ENCODE results near the gene MYMK.

The MYMK gene

GRCh38 chr9:133496861-133497842 lies 27.6 kb downstream of the MYMK start:
- no peak for DNase-seq

- DNase-seq = no peak
These were observed 29.1 kb downstream of the MYMK start for GRCh38 chr9:133495327-133496293.

DNA sequence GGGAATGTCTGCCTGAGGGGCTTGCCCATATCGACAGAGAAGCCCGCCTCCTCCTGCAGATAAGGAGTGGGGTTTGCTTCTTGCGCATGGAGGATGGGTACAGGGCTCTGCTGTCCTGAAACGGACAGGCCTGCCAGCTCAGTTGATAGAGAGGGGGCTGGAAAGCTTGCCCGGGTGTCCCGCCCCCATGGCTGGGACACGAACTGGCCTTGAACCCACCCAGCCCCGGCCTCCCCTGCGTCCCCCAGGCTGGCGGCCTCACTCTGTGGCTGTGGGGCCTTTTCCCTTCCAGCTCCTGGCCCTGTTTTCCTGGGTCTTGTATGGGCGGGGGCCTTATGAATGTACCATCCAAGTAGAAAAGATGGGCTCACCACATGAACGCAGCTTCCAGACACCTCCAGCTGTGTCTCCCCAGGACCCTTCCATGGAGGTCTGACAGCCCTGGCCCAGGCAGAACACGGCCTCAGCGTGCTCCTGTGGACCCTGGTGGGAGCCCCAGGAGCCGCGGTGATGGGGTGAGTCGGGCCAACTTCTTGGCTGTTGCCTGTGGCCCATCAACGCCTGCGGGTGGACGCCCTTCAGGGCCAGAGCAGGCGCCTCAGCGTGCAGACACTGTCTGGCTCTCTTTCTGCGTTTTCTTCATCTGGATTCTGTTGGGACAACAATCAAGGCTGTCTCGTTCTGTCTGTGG lies 30.0 kb downstream of the MYMK start:
- no peak for DNase-seq

DNA sequence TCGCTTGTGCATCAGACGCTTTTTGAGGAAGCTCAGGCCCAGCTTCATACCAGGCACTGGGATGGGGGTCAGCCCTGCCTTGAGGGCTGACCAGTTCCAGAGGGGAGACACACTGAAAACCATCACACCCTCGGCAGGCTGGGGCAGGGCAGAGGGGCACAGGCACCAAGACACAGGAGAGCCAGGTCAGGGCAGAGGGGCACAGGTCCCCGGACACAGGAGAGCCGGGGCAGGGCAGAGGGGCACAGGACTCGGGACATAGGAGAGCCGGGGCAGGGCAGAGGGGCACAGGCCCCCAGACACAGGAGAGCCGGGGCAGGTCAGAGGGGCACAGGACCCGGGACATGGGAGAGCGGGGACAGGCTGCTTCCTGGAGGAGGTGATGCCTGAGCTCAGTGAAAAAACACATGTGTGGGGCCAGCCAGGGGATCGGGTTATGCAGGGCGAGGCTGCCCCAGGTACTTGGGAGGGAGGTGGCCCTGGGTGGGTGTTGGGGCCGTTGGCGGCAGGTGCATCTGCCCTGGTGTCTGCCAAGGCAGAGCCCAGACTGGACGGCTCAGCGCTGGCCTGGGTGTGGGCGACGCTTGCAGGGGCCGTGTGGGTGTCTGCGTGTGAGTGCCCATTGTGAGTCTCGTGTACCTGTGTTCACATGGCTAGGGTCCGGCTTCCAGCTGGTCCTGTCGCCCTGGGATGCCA lies 30.8 kb downstream of the MYMK start:
- DNase-seq = no peak

- DNase-seq = no peak
These were observed 31.3 kb downstream of the MYMK start for GRCh38 chr9:133493428-133493827.

GRCh38 chr9:133492061-133493021 lies 32.4 kb downstream of the MYMK start:
- no peak for DNase-seq

DNA sequence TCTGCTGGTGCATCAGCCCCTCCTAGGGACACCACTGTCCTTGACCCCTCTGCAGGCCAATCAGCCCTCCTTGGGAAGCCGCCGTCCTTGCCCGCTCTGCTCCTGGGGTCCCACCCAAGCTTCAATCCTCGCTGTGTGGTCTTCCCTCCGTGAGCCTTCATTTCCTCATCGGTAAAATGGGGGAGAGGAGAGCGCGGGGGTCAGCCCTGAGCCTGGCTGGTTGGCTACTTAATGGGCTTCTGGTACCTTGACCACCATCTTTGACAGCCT lies 33.2 kb downstream of the MYMK start:
- DNase-seq = no peak

DNA sequence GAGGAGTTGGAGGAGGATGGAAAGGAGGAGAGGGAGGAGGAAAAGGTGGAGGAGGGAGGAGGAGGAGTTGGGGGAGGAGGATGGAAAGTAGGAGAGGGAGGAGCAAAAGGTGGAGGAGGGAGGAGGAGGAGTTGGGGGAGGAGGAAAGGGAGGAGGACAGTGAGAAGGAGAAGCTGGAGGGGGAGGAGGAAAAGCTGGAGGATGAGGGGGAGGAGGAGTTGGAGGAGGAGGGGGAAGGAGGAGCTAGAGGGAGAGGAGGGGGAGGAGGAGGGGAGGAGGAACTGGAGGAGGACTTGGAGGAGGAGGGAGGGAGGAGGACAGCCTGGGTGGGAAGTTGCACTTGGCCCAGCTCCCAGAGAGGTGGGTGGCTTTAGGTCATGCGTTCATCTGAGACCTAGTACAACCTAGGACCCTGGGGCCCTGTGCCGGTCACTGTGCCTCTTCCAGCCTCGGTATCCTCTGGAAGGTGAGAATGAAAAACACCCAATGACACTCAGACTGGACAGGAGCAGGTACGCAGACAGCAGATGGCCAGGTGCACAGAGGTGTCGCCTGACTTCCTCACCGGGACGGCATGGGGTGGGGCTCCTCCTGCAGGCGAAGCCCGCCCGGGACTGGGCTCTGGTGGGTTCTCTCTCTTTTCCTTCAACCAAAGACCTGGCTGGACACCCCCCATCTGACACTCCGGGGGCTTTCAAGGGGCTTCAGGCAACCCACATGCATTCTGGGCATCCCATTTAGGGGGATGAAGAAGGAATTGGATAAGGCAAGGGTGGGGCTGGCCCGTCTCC lies 33.7 kb downstream of the MYMK start:
- no peak for DNase-seq

- no peak for DNase-seq
These were observed 34.5 kb downstream of the MYMK start for GRCh38 chr9:133490201-133490681.

DNA sequence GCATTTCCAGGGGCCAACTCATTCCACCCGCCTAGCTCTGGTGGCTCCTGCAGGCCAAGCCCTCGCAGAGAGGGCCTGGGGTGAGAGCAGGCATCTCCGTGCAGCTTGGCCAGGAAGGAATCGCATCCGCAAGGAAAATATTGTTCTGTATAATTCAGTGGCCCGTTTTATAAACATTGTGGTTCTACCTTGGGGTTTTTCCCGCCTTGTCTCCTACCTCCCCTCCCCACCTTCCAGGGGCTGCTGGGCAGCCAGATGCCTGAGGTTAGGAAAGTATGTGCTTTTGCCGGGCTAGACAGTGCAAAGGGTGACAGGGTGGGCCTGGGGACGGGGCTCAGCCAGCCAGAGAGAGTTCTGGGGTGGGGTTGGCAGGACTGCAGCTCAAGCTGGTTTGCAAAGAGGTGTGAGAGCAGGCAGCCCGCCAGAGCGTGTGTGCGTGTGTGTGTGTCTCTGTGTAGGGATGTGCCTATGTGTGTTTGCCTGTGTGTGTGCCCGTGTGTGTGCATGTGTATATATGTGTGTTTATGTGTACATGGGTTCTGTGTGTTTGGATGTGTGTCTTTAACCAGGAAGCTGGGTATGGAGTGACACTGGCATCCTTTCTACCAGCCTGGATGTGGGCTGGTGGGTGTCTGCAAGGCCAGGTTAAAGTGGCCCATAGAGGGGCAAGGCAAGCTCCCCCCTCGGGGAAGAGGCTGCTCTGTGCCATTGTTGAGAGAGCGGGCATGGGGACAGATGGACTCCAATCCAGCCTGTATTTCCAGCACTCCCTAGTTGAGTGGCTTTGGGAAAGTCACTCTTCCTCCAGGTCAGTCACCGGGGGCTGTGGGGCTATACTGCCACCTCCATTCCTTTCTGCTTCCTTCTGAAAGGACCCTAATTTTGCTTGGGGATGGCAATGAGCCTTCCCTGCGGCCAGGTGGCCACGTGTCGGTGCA lies 35.2 kb downstream of the MYMK start:
- no peak for DNase-seq

DNA sequence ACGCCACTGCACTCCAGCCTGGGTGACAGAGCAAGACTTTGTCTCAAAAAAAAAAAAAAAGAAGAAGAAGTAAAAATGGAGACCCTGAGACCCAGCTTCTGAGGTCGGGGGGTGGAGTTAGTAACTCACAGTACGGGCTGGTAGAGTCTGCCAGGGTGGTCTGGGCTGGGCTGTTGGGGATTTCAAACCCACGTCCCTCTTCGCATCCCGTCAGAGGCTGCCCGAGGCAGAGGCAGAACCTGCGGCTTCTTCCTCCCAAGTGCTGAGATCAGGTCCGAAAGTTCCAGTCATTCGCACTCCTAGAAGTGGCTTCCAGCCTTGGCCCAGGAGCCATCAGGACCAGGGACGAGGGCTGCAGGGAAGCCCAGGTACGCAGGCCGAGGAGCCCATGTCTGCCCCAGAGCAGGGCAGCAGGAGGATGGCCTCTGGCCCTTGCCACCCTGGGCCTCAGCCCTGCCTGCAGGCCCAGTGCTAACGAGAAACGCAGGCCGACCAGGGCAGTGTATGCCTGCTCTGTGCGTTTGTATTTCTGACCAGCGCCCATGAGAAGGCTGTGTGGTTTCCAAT lies 36.0 kb downstream of the MYMK start:
- no peak for DNase-seq

DNA sequence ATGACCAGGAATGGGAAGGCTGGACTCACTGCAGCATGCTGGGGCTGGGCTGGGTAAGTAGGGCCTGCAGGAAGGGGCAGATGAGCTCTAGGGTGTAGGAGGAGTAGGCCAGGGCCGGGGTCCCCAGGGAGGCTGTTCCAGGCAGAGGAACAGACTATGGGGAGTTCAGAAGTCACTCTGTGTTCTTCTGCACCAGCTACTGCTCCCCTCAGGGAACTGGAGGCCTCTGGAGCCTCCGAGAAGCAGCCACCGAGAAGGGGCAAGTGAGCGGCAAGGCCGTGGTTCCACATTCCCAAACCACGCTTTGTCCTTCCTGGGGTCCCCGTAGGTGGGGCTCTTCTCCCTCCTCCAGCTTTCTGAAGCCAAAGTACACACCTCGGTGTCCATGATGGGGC lies 37.4 kb downstream of the MYMK start:
- DNase-seq = no peak

GRCh38 chr9:133485531-133486260 lies 39.1 kb downstream of the MYMK start:
- no peak for DNase-seq

DNA sequence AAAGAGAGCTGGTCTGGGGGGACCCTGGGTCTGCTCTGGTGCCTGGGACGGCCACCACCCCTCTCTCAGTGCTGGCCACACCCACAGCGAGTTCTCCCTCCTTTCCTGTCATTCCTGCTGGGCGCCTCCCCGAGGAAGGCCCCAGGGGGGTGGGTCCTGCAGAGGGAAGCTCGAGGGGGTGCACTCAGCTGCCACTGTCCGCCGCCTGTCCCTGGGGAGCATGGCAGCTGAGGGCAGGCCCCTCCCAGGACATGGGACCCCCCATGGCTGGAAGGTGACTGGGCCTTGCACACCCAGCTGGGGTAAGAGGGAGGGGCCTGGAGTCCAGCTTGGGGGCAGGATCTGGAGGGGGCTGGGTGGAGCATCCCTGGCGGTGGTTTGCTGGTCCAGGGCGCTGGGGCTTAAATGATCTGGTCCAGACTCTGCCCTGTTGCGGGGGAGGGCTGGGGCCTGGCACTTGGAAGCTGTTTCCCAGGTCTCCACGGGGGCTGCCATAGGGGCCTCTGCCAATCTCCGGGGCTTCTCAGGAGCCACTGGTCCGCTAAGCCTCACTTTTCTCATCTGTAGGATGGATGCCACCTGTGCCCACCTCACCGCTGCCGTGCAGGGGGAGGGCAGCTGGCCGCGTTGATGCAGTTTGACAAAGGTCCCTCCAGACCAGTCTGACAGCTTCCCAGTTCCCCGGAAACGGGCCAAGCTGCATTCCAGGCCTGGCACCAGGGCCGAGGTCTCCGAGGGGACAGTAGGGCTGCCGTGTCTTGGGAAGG lies 39.9 kb downstream of the MYMK start:
- no peak for DNase-seq

DNA sequence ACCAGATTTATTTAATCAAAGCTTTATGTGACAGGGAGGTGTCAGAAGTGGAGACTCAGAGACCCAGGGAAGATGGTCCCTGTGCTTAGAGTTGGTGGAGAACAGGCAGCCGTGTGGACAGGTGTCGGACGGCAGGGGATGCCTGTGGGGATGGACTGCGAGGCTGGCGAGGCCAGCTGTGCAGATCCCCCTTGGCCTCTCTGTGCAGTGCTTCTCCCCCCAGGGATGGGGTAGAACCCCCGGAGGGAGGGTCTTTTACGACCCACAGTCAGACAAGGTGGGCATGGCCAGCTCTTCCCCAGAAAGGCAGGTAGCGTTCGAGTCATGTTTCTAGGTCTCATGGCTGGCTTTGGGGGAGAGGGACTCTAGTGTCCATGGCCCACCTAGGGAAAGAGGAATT lies 41.1 kb downstream of the MYMK start:
- no peak for DNase-seq

DNA sequence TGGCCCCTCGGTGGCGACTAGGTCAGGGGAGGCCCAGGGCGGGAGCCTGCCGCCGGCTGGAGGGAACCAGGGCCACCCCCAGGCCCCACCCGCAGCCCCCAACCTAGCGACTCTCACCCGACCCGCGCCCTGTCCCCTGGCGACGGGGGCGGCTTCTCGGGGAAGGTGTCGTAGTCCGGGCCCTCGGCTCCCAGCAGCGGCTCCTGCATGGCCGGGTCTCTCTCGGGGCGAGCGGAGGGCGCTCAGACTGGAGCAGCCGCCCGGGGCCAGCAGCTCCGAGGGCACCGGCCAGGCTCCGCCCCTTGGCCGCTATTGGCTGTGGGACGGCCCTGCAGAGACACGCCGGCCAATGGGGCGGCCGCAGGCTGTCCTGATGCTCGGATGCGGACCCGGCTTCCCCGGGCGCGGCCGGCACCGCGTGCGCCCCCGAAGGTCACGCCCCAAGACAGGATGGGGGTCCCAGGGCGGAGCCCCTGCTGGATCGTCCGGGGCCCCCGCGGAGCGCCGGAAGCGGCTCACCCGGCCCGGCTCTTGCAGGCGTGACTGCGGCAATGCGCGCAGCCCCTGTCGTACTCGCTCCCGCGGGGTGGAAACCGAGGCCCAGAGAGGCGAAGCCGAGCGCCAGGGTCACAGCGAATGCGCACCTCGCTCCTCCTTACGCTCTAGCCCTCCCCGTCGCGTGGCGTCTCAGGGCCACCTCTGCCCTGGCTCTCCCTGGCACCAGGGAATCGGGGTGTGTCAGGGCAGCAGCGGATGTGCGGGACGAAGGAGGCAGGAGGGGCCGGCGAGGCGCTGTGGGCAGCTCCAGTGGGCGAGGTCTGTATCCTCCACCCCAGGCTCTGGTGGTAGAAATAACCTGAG lies 45.7 kb downstream of the MYMK start, which contains the start of gene SLC2A6:
Gene SLC2A6, minus strand, starts transcription at position 249 of the 861 bp plus-strand sequence. Its CDS starts 40 bp downstream, at position 209.
- peak; percentile 85 for DNase-seq

Data from CD4-positive, alpha-beta T cell treated with Interferon gamma for 1 hour (primary cell).